ENCODE data around the gene DAZAP1.
"Not testable (repeated sequence)": the region's sequence is repeated elsewhere in the genome, so short reads cannot be mapped to it uniquely, and the experiment has no call there.

Gene DAZAP1

DNA sequence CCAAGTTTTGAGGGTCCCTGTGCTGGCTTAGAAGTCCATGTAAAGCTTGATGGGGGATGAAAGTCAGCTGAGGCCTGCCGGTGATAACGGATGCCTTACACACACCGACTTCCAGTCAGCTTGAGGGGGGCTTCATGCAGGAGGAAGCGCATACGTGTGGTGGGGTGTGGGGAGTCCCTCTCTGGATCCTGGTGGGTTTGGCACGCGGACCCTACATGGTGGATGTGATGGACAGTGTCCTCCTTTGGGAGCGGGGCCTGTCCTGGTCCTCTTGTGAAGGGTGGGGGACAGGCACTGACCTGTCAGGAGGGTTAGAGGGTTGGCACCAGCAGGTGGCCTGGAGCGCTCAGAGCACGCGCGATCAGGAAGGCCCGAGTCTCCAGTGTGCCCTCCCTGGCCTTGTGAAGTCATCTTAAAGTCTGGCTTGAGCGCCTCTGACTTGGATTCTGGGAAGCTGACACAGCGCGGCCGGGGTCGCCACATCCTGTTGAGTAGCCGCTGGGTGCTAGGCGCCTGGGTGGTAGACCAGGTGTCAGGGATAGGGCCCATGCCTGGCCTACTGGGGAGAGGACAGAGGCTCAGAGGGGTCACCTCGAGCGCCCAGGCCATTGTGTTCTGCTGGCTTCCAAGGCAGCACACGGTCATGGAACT, 2.9 kb downstream of the DAZAP1 start:
- Mint-ChIP-seq H3K4me3 (peak overlapping the region; percentile 30), H3K27ac (peak overlapping the region; percentile 92), H3K9me3 (no peaks in the 10 kb centered on the region), H3K36me3 (peaks cover 32% of the 10 kb centered on the region), H3K27me3 (no peaks in the 10 kb centered on the region), H3K4me1 (peaks cover 65% of the 10 kb centered on the region)
- ATAC-seq = no peak

DNA sequence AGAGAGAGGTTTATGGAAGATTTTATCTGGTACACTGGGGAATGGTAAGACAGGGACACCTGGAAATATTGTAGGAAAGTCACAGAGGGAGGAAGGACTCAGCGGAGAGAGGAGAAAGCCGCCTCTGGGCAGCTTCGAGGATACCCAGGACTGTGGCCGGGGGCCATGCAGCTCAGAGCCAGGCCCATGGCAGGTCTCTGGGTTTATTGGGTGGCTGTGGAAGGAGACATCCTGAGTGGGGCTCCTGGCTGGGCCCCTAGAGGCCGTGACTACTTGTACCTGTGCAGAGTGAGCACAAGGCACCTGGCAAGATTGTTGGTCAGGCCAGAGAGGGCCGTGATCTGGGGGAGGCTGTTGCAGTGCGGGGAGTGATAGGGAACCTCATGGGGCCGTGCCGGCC, 3.4 kb downstream of the DAZAP1 start:
- peak overlapping the region; percentile 92 for H3K27ac Mint-ChIP-seq
- H3K36me3 Mint-ChIP-seq = peaks cover 32% of the 10 kb centered on the region
- H3K9me3 Mint-ChIP-seq = no peaks in the 10 kb centered on the region
- no peaks in the 10 kb centered on the region for H3K27me3 Mint-ChIP-seq
- ATAC-seq = no peak
- H3K4me1 Mint-ChIP-seq = peaks cover 69% of the 10 kb centered on the region
- H3K4me3 Mint-ChIP-seq = peak overlapping the region; percentile 6

DNA sequence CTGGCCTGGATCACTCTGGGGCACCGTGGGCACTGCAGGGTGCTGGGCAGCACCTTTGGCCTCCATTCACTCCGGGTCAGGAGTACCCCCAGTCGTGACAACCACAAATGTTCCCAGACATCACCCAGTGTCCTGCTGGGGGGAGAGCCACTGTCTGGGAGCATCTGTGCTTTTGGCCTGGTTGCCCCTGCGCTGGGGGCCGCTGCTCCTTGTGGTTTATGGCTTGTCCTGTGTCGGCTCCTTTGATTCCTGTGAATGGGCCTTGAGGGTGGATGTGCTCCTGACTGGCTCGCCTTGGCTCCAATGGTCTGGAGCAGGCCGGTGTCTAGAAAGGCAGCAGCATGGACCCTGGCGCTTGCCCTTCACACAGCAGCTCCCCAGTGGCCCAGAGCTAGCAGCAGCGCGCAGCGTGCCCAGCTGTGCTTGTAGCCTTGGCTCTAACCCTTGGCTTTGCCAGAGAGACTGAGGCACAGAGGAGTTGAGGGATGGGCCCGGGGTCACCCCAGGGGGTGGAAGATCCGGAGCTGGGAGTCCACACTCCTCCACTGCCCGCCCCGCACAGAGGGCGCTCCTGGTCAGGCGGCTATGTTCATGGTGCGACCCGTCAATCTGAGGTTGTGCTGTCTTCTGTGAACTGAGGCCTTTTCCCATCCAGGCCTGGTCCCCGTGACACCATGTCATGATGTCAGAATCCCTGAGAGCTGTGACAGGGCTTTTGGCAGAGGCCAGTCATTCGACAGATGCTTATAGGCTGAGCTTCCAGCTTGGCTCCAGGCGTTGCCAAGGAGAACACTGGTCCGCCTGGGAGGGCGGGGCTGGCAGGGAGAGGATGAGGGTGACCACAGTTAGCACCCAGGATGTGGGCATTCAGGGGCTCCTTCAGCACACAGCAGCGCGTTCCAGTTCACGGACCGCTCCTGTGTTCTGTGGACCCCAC, 4.1 kb downstream of the DAZAP1 start:
- H3K27me3 Mint-ChIP-seq = no peaks in the 10 kb centered on the region
- H3K27ac Mint-ChIP-seq = peak overlapping the region; percentile 92
- no peak for ATAC-seq
- no peaks in the 10 kb centered on the region for H3K9me3 Mint-ChIP-seq
- no peak overlapping the region for H3K4me3 Mint-ChIP-seq
- H3K4me1 Mint-ChIP-seq = peaks cover 69% of the 10 kb centered on the region
- H3K36me3 Mint-ChIP-seq = peaks cover 32% of the 10 kb centered on the region

DNA sequence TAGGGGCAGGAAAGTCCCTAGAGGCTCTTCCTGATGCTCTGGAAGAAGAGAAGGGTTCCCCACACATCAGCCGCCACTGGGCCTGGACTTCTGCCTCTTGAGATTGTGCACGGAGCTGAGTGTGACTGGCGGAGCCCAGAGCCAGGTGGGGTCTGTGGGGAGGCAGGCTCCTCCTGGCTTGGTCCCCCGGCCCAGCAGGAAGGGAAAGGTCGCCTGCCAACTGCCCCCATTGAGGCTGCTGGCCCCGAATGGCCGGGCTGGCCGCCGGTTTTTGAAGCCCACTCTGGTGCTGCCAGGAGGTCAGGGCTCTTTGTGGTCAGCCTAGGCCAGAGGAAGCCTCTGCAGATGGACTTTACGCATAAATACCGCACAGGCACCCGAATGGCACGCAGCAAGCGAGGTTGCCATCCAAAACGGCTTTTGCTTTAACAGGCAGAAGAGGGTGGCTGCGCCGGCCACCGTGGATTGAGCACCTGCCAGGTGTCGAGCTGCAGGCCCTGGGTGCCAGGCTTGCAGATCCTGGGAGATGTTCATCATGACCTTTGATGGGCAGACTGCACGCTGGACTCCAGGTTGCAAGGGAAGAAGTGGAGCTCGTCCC, 5.0 kb downstream of the DAZAP1 start:
- Mint-ChIP-seq H3K4me1 (peaks cover 74% of the 10 kb centered on the region), H3K27me3 (no peaks in the 10 kb centered on the region), H3K9me3 (no peaks in the 10 kb centered on the region), H3K4me3 (no peak overlapping the region), H3K27ac (peak overlapping the region; percentile 51), H3K36me3 (peaks cover 33% of the 10 kb centered on the region)
- no peak for ATAC-seq

DNA sequence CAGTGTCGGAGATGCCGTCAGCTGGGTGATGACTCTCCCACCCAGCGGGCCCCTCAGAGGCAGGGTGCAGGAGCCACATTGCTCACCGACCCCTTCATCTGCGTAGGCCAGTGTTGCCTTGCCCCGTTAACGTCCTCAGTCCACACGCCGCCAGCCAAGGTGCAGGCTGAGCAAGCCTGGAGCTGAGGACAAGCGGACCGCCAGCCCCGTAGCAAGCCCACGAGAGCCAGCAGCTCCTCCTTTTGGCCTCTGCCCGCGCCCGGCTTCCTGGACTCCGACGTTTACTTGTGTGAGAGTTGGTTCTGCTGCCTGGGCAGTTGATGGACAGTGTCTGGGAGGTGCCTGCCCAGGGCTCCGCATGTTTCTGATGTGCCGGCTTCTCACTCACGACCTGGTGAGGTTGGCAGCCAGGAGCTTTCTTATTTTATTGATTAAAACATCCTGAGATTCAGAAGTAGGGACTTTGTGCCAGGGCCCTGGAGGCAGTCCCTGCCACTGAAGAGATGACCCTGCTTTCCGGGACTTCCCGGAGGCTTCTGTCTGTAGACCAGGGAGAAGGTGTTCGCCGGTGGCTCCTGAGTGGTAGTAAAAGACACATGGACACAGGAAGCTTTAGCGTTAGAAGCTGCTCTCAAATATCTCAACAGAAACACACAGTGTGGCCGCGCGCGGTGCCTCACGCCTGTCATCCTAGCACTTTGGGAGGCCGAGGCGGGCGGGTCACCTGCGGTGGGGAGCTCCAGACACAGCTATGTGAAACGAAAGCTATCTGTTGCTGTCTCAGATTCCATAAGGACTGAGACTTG, 5.8 kb downstream of the DAZAP1 start:
- Mint-ChIP-seq H3K9me3 (no peaks in the 10 kb centered on the region), H3K36me3 (peaks cover 37% of the 10 kb centered on the region), H3K4me1 (peaks cover 78% of the 10 kb centered on the region), H3K27ac (no peak overlapping the region), H3K27me3 (no peaks in the 10 kb centered on the region), H3K4me3 (no peak overlapping the region)
- no peak for ATAC-seq

DNA sequence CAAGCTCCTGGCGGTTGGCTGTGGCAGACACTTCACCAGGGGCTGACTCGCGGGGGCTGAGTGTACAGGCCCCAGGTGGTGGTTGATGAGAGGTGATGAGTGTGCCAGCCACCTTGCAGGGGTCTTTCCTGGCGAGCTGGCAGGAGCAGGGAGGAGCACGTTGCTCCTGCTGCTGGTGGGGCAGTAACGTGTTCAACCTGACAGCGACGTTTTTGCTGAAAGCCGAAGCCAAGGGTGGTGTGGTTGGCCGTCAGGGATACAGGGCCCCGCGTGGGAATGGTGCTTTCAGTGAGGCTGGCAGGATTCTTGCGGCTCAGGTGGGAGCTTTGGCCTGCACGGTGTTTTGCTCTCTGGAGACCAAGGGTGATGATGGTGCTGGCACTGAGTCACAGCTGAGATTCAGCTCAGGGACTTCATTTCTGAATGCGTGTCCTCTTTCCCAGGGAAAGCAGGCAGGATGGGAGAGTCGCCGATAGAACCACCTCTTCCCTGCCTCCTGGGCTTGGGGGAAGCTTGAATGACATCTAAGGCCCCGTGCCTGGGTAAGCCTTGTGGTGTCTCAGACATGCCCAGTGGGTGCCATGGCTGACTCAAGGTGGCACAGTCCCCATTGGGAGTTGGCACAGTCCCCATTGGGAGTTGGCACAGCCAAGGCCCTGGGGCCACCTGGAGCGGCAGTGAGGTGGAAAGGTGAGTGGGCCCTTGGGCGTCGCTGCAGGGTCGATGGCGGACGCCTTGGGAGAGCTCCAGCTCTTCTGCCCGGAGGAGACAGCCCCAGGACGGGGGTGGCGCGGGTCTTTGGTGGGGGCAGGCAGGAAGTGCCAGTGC, 8.8 kb downstream of the DAZAP1 start:
- peaks cover 58% of the 10 kb centered on the region for H3K4me1 Mint-ChIP-seq
- no peaks in the 10 kb centered on the region for H3K9me3 Mint-ChIP-seq
- no peak overlapping the region for H3K27ac Mint-ChIP-seq
- ATAC-seq = no peak
- peaks cover 34% of the 10 kb centered on the region for H3K36me3 Mint-ChIP-seq
- no peaks in the 10 kb centered on the region for H3K27me3 Mint-ChIP-seq
- H3K4me3 Mint-ChIP-seq = no peak overlapping the region

DNA sequence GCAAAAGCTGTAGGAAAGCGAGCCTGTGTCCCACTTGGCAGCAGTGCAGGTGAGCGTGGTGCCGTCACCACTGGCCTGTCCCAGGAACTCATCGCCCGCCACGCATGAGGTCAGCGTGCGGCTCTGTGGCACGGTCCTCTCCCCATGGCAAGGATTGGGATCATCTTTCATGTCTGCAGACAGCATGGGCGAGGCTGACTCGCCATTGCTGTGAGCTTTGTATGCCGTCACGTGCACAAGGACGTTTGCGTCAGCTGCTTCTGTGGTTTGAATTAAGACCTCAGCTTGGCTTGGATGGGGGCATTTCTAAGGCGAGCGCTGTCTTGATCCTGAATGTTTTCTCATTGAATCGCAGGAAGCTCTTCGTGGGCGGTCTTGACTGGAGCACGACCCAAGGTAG, 9.8 kb downstream of the DAZAP1 start:
- Mint-ChIP-seq H3K36me3 (peaks cover 35% of the 10 kb centered on the region), H3K4me3 (no peak overlapping the region), H3K4me1 (peaks cover 49% of the 10 kb centered on the region), H3K27me3 (no peaks in the 10 kb centered on the region), H3K9me3 (no peaks in the 10 kb centered on the region), H3K27ac (no peak overlapping the region)
- no peak for ATAC-seq

DNA sequence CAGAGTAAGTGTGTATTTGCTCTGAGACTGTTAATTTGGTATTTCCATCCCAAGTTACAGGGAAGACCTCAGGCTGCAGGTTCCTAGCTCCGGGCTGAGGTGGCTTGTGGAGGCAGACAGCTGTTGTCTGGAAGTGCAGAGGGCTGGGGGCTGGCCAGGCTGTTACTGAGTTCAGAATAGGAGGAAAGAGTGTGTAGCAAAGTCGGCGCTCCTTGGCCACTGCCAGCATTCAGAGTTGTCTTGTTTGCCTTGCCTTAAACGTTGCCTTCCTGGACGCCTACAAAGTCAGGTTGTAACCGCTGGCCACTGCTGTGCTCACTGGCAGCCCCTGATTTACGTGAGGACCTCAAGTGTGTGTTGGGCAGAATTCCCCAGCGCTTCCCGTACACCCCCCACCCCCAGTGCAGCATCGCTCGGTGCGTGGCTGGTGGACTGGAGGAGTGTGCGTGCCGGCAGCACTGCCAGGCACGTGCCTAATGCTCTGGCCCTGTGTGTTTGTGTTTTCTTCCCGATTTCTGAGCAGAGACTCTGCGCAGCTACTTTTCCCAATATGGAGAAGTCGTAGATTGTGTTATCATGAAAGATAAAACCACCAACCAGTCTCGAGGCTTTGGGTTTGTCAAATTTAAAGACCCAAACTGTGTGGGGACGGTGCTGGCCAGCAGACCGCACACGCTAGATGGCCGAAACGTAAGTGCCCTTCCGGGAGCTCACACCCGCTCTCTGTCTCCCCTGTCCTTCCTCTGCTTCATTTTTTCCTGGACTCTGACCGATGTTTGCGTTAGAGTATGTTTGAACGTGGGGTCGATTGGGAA, 10.5 kb downstream of the DAZAP1 start:
- peaks cover 52% of the 10 kb centered on the region for H3K4me1 Mint-ChIP-seq
- H3K36me3 Mint-ChIP-seq = peaks cover 42% of the 10 kb centered on the region
- H3K9me3 Mint-ChIP-seq = no peaks in the 10 kb centered on the region
- no peaks in the 10 kb centered on the region for H3K27me3 Mint-ChIP-seq
- no peak overlapping the region for H3K27ac Mint-ChIP-seq
- H3K4me3 Mint-ChIP-seq = no peak overlapping the region
- no peak for ATAC-seq

DNA sequence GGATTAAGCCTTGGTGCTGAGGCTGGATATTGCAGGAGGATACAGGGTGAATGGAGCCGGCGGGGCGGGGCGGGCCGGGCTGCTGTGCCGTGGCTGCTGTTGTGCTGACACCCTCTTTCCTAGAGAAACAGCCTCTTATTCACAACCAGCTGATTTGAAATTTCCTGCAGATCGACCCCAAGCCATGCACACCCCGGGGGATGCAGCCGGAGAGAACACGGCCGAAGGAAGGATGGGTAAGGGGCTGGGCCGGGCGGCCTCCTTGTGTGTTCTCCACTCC, 11.1 kb downstream of the DAZAP1 start:
- no peaks in the 10 kb centered on the region for H3K27me3 Mint-ChIP-seq
- H3K36me3 Mint-ChIP-seq = peaks cover 42% of the 10 kb centered on the region
- H3K4me1 Mint-ChIP-seq = peaks cover 52% of the 10 kb centered on the region
- no peak for ATAC-seq
- no peak overlapping the region for H3K4me3 Mint-ChIP-seq
- H3K27ac Mint-ChIP-seq = no peak overlapping the region
- no peaks in the 10 kb centered on the region for H3K9me3 Mint-ChIP-seq

DNA sequence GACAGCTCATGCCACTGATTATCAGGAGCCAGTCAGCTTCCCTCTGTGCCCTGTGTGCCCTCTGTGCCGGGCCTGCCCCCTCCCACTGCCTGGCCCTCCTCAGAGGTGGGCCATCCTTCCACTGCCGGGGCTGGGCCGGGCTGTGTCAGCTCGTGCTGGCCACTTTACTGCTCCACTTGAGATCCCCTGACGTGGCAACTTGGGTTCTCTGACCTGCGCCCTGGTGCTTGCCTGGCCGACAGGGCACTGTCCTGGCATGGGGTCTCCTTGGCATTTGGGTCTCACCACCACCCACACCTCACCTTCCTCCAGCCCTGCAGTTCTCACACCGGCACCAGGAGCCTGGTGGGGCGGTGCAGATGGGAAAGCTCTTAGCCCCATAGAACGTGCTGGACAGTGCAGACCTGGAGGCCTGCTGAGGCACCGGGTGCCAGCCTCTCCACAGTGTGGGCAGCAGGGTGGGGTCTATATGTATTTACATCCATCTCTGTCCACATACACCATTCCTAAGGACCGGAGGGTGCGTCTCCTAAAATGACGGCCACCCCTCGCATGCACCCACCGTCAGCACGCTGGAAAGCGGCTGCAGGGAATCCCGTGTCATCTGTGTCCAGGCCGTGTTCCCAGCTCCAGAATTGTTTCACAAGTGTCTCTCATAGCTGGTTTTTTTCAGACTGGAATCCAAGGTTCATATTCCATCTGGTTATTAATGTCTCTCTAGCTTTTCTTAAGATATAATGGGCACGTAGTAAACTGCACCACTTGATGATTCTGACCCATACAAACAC, 11.8 kb downstream of the DAZAP1 start:
- H3K27me3 Mint-ChIP-seq = no peaks in the 10 kb centered on the region
- no peak overlapping the region for H3K4me3 Mint-ChIP-seq
- H3K4me1 Mint-ChIP-seq = peaks cover 50% of the 10 kb centered on the region
- no peaks in the 10 kb centered on the region for H3K9me3 Mint-ChIP-seq
- H3K27ac Mint-ChIP-seq = no peak overlapping the region
- peaks cover 46% of the 10 kb centered on the region for H3K36me3 Mint-ChIP-seq
- ATAC-seq = no peak

DNA sequence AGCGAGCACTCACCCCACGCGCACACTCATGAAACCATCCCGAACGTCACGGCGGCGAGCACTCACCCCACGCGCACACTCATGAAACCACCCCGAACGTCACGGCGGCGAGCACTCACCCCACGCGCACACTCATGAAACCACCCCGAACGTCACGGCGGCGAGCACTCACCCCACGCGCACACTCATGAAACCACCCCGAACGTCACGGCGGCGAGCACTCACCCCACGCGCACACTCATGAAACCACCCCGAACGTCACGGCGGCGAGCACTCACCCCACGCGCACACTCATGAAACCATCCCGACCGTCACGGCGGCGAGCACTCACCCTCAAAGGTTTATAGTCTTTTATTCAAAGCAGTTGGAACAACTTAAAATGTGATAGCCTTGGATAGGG, 12.7 kb downstream of the DAZAP1 start:
- not testable (repeated sequence) for H3K27me3 Mint-ChIP-seq, ATAC-seq, H3K9me3 Mint-ChIP-seq, H3K27ac Mint-ChIP-seq, H3K4me3 Mint-ChIP-seq
- peaks cover 51% of the 10 kb centered on the region for H3K4me1 Mint-ChIP-seq
- peaks cover 56% of the 10 kb centered on the region for H3K36me3 Mint-ChIP-seq

DNA sequence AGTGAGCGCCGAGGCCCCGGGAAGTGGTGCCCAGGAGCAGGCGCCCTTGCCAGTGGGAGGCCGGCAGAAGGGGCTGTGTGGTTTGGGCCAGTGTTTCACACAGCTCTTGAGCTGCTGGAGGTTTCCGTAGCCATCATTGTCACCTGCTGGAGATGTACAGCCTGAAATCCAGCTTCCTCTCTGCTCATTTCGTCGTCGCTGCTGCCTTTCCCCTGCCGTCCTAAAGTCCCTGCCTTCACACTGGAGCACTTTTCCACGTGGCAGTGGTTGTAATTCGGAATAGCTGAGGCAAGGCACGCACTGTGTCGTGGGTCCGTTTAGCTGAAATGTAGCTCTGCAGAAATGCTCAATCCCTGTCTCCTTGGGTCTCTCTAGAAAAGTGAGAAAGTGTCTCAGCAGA, 13.2 kb downstream of the DAZAP1 start:
- Mint-ChIP-seq H3K27me3 (no peaks in the 10 kb centered on the region), H3K36me3 (peaks cover 61% of the 10 kb centered on the region), H3K9me3 (no peaks in the 10 kb centered on the region), H3K4me1 (peaks cover 46% of the 10 kb centered on the region), H3K4me3 (no peak overlapping the region), H3K27ac (no peak overlapping the region)
- ATAC-seq = no peak

DNA sequence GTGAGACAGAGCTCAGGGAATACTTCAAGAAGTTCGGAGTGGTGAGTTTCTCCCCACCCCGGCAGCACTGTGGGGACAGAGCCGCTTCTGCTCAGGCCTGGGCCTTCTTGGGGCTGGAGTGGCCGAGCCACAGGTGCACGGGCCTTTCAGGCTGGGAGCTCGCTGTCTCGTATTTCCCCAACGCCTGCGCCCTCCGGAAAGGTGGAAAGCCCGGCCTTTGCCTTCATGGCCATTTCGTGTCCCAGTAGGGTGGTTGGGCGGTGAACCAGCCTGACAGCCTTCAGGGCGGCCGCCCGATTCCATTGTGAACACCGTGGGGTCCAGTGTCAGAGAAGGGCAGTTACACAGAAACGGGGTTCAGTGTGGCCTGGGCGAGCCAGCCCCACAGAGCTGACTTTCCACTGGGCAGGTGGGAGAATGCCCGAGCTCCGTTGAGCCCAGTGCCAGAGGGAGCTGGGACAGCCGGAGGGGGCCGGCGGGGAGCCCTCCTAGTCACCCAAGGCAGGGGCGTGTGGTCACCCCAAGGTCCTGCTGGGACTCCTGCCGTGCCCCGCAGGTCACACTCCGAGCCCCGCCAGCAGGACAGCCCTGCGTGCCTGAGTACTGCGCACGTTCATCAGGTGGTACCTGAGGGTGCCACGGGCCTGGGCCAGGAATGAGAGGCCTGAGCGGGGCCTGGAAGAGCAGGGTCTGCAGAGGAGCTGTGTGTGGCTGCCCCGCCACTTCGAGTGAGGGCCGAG, 14.0 kb downstream of the DAZAP1 start:
- no peaks in the 10 kb centered on the region for H3K27me3 Mint-ChIP-seq
- peaks cover 64% of the 10 kb centered on the region for H3K36me3 Mint-ChIP-seq
- ATAC-seq = no peak
- no peak overlapping the region for H3K4me3 Mint-ChIP-seq
- H3K27ac Mint-ChIP-seq = no peak overlapping the region
- H3K4me1 Mint-ChIP-seq = peaks cover 38% of the 10 kb centered on the region
- H3K9me3 Mint-ChIP-seq = no peaks in the 10 kb centered on the region

All from stimulated activated memory B cell treated with anti-CD40 and anti-IgM and Interleukin-4, amounts not matched to agents 10 μg/mL and 1 μg/mL and 100 μg/mL, for 72 hours (primary cell).